ENCODE results near the gene CMTR1. TPM values are rescaled to one million over a fixed set of nuclear protein-coding genes. Genes with fewer than 3 reads are reported as not detected.
"Not testable (repeated sequence)": the region's sequence is repeated elsewhere in the genome, so short reads cannot be mapped to it uniquely, and the experiment has no call there.

Gene CMTR1
- total RNA-seq, result 39.3 TPM

GRCh38 chr6:37432916-37433656 lies at the start of gene CMTR1:
CMTR1 (plus strand) TSS chr6:37433221; CDS start chr6:37435630, 2,409 bp downstream.
- peak; percentile 100 for ATAC-seq
- intact Hi-C loops (cut with DNase I), result no loop called here

GRCh38 chr6:37388578-37388977 lies 44.4 kb upstream of the CMTR1 start:
- intact Hi-C loops (cut with DNase I), result no loop called here
- DNase-seq (ENCODE audit: low spot score) (no peak), ATAC-seq (no peak)

More at GRCh38 chr6:37432916-37433656, at the start of gene CMTR1:
- DNase-seq (ENCODE audit: low spot score), result peak; percentile 97

GRCh38 chr6:37389857-37390256 lies 43.2 kb upstream of the CMTR1 start:
- DNase-seq (ENCODE audit: low spot score) (no peak), ATAC-seq (no peak)
- intact Hi-C loops (cut with DNase I), result no loop called here

GRCh38 chr6:37391120-37391519 lies 41.9 kb upstream of the CMTR1 start:
- DNase-seq (ENCODE audit: low spot score) (no peak), ATAC-seq (no peak)
- intact Hi-C loops (cut with DNase I), result no loop called here

DNA sequence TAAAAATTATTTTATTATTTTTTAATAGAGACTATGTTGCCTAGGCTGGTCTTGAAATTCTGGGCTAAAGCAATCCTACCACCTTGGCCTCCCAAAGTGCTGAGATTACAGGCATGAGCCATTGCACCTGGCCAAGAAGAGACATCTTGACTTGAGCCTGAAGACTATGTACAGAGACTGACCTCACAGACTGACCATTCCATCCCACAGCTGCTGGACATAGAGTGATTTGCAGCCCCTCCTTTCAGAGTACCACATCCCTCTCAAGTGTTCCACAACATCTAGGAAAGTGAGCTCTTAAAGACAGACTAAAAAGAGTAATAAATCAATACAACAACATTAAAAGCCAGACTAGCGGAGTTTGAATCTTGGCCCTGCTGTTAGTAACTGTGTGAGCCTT lies 40.2 kb upstream of the CMTR1 start:
- DNase-seq (ENCODE audit: low spot score) (no peak), ATAC-seq (no peak)
- intact Hi-C loops (cut with DNase I), result no loop called here

- intact Hi-C loops (cut with DNase I), result no loop called here
- DNase-seq (ENCODE audit: low spot score) (no peak), ATAC-seq (no peak)
Observed at GRCh38 chr6:37393381-37393929, 39.6 kb upstream of the CMTR1 start.

GRCh38 chr6:37396571-37397180 lies 36.3 kb upstream of the CMTR1 start:
- ATAC-seq, result no peak

GRCh38 chr6:37399131-37399530 lies 33.9 kb upstream of the CMTR1 start:
- intact Hi-C loops (cut with DNase I), result no loop called here
- DNase-seq (ENCODE audit: low spot score) (no peak), ATAC-seq (no peak)

More at GRCh38 chr6:37396571-37397180, 36.3 kb upstream of the CMTR1 start:
- intact Hi-C loops (cut with DNase I), result no loop called here
- no peak for DNase-seq (ENCODE audit: low spot score)

GRCh38 chr6:37399795-37400490 lies 33.1 kb upstream of the CMTR1 start:
- intact Hi-C loops (cut with DNase I), result no loop called here
- no peak for ATAC-seq
- no peak for DNase-seq (ENCODE audit: low spot score)

- intact Hi-C loops (cut with DNase I); DNase-seq (ENCODE audit: low spot score); ATAC-seq: not testable (repeated sequence)
Observed at GRCh38 chr6:37401658-37402057, 31.4 kb upstream of the CMTR1 start.

GRCh38 chr6:37406726-37407341 lies 26.2 kb upstream of the CMTR1 start:
- ATAC-seq (no peak), DNase-seq (ENCODE audit: low spot score) (no peak)
- intact Hi-C loops (cut with DNase I), result no loop called here

GRCh38 chr6:37407948-37408347 lies 25.1 kb upstream of the CMTR1 start:
- DNase-seq (ENCODE audit: low spot score) (no peak), ATAC-seq (no peak)
- intact Hi-C loops (cut with DNase I), result no loop called here

DNA sequence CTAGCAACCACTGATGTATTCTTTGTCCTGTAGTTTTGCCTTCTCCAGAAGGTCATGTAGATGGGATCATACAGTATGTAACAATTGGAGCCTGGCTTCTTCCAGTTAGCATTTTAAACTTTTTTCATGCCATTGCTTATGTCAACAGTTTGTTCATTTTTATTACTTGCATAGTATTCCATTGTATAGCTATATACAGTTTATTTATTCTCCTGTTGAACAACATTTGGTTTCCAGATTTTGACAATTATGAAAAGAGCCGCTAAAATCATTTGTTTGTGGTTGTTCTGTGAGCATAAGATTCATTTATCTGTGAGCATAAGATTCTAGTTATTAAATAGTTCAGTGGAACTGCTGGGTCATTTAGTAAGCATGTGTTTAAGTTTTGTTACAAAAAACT lies 23.5 kb upstream of the CMTR1 start:
- no peak for ATAC-seq
- intact Hi-C loops (cut with DNase I), result no loop called here
- DNase-seq (ENCODE audit: low spot score), result no peak

- DNase-seq (ENCODE audit: low spot score) (no peak), ATAC-seq (no peak)
- intact Hi-C loops (cut with DNase I), result no loop called here
Observed at GRCh38 chr6:37417393-37417792, 15.6 kb upstream of the CMTR1 start.

DNA sequence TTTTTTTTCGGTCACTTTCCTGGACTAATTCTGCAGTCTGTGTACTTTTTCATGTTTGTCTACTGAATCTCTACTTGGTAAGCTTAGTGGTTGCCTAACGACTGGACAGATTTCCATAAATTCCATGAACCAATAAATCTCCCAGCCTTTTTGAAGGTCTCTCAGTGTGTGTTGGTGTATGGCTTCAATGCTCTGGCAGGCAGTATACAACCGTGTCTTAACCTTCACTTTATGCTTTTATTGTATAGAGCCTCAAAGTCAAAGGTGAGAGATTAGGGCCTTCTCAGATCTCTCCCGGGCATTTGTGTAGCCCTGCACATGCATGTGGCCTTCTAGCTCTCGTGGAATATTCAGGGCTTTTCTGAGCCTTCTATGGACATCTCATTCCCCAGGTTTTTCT lies 14.3 kb upstream of the CMTR1 start:
- DNase-seq (ENCODE audit: low spot score) (no peak), ATAC-seq (no peak)
- intact Hi-C loops (cut with DNase I), result no loop called here

DNA sequence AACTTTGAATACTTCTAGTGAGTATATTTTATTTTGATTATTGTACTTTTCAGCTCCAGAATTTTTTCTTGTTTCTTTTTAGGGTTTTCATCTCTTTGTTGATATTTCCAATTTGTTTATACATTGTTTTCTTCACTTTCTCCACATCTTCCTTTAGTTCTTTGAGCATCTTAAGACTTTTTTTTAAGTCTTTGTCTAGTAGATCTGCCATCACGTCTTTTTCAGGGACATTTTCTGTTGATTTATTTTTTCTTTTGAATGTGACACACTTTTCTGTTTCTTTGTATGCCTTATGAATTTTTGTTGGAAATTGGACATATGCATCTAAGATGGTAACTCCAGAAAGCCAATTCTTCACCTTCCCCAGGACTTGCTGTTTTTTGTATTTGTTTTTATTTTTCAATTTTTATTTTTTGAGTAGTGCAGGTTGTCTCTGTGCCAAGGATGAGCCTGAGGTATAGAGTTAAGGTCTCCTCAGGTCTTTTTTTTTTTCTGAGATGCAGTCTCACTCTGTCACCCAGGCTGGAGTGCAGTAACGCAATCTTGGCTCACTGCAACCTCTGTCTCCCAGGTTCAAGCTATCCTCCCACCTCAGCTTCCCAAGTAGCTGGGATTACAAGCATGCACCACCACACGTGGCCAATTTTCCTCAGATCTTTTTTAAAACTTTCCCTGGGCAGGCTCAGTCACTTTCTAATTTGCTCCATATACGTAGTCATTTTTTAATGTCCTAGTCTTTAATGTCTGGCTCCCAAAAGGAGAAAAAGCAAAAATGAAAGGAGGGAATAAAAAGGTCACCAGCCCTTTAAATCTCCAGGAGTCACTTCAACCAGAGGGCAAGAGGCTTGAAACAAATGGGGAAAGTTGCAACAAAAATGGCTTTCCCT lies 6.7 kb upstream of the CMTR1 start:
- intact Hi-C loops (cut with DNase I), result no loop called here
- DNase-seq (ENCODE audit: low spot score) (no peak), ATAC-seq (no peak)

GRCh38 chr6:37426945-37427510 lies 6.0 kb upstream of the CMTR1 start:
- ATAC-seq (no peak), DNase-seq (ENCODE audit: low spot score) (no peak)
- intact Hi-C loops (cut with DNase I), result no loop called here

- intact Hi-C loops (cut with DNase I), result no loop called here
- ATAC-seq (no peak), DNase-seq (ENCODE audit: low spot score) (no peak)
Observed at GRCh38 chr6:37429352-37429750, 3.7 kb upstream of the CMTR1 start.

Data from sciatic nerve (tissue), 2 donors.